HG02798 (cell line): Measurements from ENCODE around the gene LAMA2.
"Not testable (repeated sequence)": the region's sequence is repeated elsewhere in the genome, so short reads cannot be mapped to it uniquely, and the experiment has no call there.

Experiments
- ATAC-seq: cut with Tn5 transposase; IDR thresholded peaks from one replicate; pipeline ENCODE4 v1.9.1; 2021; ENCODE audit warnings: mild to moderate bottlenecking; ENCODE audit not compliant: unreplicated experiment, poor library complexity

Gene LAMA2

DNA sequence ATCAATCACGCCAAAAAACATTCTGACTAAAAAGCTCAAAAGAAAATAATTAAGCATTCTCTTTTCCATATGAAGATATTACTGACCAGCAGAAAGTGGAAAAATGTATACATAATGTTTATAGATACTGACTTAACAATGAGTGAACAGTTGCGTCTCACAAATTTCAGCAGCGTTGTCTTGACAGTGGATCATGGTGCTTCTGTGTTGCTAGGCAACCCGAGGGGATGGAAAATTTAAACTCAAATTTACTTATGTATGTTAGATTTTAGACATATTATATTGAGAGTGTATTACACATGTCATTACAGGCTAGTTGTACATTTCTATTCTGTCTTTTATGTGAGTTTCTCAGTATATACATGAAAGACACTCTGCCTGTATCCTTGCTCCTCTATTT, 110.2 kb downstream of the LAMA2 start:
- ATAC-seq: no peak

DNA sequence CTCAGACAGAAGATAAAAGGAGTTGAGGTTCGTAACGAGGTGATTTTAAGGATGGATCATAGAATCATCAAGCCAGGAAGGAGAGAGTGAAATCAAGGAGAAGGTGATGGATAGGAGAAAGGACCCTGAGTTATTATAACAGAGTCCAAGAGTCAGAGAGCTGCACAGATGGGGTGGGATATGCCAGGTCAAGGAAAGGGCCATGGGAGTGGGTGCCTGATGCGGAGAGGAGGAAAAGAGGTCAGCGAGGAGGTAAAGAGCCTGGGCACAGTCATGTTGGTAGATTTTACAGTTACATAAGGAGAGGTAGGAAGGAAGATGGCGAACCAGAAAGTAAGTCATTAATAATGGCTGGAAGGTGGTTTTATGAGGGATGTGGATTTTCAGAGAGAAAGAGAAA, 114.9 kb downstream of the LAMA2 start:
- no peak for ATAC-seq

DNA sequence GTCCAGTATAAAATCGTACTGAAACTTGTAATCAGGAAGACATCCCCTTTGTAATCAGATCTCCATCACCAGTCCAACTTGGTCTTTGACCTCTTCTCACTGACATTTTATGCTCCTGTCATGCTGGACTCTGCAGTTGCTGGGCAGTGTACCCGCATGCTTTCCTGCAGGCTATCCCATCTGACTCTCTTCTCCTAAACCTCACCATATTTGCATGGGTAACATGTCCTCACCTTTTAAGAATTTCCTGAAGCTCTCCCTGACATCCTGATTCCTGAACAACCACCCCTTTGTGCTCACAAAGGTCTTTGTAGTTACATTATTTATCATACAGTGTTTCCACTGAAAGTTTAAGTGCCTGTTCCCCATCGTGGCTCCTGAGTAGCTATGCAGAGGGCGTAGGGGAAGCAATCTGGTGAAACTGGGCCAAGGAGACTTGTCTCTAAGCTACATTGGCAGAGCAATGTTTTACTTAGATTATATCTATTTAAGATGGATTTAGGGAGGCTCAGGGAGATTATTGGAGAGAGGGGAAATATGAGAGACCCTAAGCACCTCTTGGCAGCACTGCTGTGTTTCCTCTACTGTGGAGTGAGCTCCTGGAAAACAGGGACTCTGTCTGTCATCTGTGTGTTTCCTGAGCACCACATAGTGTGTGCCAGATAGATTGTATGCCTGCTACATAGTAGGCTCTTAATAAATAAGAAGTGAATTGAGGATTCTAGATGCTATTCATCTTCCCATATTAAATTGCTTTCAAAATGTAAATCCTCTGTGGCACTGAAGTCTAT, 124.0 kb downstream of the LAMA2 start:
- ATAC-seq: no peak

DNA sequence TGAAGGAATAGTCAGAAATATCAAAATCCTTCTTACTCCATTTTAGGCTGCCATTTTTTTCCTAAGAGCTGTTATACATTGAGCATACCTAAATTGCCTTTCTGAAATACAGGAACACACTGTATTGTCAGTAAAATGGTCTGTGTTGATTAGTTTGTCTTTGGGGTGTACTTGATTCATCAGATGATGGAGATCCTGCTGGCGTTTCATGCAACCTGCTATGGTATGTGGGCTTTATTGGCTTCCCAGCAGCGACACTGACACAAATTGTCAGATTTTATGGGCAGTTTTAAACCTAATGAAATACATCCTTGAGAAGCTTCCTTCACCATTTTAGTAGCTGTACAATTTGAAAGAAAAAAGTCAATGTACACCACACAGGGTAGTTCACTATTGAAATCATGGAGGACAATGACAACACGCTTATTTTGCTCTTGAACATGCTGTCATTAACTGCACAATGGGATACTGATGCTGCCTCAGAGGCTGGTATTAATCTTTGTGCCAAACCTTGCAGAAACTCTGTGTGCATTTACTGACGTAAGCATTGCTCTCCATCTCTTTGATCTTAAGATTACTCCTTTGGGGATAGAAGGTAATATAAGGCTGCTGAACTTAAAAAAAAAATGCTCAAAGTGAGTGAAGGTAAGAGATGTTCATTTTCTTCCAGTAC, 124.9 kb downstream of the LAMA2 start:
- ATAC-seq: no peak

DNA sequence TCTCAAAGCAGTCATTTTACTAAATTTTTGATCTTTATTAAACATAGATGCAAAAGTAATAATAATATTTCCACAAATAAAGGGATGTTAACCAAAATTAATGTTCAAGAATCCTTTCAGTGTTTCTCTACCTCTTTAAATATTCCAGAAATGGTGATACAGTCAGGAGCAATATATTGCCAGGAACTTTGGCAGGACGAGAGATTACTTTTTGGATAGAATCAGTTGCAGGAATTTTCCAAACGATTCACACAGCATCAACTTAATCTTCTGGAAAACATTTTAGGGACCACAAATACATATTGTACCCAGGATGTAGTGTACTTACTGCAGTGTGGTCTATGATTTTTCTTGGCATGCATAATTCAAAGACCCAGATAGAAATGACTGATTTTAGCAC, 125.7 kb downstream of the LAMA2 start:
- no peak for ATAC-seq

DNA sequence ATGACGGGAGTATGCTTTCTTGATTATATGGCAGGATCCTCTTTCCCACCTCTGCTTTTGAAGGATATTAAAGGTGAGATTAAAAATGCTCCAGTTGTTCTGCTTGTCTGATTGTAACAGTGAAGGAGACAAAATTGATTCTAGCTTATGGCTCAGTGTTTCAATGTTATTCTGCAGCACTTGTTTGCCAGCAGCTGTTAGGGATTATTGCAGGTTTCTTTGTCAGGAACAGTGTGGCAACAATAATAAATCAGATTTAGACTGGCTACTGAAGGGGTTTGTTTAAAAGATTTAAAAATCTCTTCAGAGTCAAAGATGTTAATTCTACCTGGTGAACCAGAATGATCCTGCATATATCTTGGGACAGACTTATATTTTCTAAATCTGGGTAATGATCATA, 126.9 kb downstream of the LAMA2 start:
- no peak for ATAC-seq

DNA sequence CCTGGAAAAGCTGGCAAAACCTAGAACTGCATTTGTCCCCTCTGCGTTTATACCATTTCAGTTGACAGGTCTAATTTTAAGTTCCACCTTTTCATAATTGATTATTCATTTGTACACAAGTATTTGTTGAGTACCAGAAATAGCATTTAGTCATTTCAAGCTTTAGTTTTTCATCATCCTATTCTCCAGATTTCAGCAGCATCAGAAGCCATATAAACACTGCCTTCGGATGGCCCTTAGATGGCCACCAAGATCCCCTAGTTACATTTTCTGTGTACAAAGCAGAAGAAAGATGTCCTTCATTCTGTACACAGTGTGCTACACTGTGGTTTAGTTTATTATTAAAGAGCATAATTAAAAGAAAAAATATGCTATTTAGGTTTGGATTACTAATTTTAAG, 131.4 kb downstream of the LAMA2 start:
- no peak for ATAC-seq

DNA sequence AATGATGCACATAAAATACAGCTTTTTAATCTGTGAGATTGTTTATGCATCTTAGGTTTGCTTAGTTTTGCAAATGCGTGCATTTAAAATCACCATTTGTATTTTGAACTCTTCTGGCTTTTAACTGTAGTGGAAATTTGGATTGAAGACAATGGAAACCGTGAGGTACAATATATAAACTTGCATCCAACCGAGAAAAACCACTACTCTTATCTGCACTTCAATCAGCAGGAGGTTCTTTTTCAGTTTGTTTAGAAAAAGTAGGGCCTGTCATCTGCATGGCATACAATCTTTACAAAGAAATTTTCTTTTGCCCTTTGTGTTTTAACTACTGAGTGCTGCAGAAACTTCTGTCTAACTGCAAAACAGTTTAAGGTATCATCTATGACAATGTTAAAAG, 132.8 kb downstream of the LAMA2 start:
- no peak for ATAC-seq

DNA sequence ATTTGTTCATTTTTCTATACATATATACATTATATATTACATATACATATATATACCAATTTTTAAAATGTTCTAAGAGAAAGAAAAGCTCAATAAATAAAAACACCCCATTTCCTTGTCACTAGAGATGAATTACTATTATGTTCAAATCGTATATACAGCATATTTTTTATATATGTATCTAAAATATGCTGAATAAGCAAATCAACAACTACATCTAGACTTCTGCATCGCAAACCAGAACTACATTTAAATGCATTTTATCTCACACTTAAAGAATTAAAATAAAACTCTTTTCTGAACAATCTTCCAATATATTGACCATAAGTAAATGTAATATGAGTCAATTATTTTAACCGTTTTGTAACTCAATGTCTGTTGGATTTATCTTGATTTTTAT, 133.9 kb downstream of the LAMA2 start:
- ATAC-seq: no peak

DNA sequence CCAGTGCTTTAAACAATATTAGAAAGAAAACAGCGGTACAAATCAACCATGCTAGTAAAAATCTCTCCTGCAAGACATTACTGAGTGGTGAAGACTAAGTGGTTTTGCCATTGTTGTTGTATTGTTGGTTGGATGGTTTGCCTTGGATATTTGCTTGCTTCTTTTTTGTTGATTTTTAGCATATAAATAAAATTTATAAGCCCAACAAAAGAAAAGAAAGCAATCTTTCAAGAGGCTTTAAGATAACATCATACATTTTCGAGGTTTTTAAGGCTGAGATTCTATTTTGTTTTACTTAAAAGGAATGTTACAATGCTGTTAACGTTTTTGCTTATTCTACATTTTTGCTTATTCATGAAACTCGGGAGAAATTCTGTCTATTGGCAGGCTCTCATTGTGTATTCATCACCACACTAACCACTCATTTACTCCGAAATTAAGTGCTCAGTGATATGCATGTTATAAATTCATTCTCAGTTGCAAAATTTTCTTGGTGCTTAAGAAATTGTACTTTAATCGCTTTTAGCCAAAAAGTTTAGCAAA, 139.1 kb downstream of the LAMA2 start:
- ATAC-seq: no peak

DNA sequence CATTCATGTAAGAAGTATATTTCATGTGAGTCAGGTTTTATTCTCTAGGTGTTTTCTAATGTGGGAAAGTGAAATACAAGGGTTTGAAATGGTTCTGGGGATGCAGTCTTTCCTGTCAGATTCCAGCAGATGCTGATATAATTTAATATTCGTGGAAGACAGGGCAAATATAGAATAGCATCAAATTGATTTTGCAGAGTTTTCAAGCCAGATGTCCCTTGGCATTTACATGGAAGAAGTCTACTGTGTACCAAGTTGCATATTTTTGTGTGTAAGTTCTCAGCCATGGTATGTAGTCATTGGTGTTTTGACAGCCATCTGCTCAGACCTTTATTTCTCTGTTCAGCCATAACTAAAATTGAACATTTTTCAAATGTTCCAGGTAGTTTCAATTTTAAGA, 143.7 kb downstream of the LAMA2 start:
- no peak for ATAC-seq

DNA sequence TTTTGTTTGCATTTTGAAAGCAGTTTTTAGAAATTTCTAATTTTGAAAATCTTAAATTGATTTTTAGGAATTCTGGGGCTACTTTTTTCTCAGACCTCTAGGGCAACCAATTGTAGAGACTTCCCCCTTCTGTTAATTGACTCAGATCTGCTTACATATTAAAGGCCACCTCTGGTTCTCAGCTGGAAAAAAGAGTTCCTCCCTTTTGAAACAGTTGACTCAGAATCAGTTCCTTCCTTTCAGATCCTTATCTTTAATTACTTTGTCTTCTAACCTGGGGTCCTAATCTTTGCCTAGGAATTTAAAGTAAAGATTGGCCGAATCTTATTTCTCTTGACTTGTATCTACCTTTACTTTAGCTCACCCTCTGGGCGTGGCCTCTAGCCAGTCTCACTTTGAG, 146.8 kb downstream of the LAMA2 start:
- ATAC-seq: no peak

DNA sequence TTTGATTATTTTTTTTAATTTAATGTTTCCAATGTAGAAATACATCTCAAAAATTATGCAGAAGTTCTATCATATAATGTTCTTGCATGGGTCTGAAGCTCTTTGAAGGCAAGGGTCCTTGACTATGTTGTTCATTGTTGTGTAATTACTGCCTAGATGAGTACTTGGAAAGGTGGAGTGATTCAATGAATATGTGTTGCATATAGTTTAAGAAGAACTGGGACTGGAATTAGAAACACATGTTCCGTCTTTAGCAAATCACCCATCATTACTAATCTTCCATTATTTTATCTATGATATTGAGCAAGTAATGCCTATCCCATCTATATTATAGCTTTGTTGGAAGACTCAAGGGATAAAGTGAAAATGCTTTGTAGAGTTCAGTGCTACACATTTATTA, 147.3 kb downstream of the LAMA2 start:
- no peak for ATAC-seq

DNA sequence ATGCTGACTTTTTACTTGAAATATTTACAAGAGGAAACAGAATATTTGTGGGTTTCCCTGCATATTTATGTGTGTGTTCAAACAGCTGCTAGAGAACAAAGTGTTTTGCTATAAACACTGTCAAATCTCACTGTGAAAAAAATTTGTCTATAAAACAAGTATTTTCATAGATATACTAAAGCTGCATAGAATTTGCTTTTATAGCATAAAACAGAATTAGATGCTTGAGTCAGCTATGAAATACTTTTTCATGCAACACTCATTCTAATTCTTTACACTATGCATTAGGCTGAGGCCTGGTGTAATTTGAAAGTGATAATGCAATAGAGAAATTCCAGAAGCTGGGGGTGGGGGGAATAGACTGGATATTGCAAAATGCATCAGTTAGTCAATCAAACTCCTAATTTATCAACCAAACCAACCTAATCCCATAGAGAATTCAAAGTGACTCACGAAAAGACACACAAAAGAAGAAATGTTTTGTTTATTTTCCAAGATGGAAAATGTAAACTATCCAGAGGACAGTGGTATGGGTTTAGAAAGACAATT, 148.2 kb downstream of the LAMA2 start:
- ATAC-seq: no peak

DNA sequence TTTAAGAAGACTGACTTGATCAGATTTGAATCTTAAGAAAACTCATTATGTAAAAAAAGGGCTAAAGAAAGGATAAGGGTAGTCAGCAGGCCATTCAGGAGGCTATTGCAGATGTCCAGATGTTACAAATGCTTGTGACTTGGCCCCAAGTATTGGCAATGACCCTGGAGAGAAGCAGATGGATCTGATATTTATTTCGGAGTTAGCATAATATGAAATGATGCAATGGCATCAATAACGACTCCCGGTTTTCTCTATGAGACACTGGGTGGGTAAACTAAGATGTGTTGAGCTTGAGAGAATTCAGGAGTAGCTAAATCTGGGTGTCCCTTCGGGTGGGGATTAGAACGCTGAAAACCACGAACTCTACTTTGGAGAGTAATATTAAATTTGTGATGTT, 149.7 kb downstream of the LAMA2 start:
- no peak for ATAC-seq

DNA sequence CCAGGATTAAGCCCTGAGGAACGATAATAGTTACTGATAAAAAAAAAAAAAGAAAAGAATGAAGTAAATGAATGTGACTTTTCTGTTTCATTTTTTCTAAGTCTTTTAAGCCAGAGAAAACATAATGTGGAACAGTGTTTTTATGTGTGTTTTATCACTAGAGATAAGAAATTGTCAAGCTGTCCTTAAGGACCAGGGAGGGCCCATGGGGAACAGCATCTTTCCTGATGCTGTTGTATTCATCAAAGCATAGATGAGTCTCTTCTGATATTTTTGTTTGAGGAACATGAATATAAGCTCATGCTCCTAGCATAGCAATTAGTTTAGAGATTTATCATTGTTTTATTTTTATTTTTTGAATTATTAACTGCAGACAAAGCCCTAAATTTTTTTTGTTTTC, 150.2 kb downstream of the LAMA2 start:
- no peak for ATAC-seq

DNA sequence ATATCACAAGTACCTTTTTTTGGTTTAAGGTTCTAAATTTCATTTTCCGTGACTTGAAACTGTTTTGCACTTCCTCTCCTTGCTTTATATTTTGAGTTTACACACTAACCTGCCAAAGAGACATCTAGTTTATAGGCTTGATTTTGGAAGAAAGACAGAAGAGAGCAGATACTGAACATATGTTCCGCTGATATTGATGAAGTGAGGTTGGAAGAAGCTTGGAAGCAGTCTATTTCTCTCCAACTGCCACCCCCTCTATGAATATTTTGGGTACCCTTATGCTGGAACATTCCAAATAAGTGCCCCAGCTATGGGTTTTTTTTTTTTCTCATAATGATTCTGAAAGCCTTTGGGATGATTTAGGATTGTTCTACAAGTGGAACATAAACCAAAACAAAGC, 150.6 kb downstream of the LAMA2 start:
- no peak for ATAC-seq

DNA sequence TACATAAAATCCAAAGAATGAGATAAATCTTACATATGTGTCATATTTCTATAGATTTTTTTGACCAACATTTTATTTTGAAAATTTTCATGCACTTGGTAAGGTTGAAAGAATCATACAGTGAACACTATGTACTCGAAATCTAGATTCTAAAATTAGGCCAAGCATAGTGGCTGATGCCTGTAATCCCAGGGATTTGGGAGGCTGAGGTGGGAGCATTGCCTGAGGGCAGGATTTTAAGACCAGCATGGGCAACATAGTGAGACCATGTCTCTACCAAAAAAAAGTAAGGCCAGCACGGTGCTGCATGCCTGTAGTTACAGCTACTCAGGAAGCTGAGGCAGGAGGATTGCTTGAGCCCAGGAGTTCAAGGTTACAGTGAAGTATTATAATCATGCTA, 158.6 kb downstream of the LAMA2 start:
- ATAC-seq: no peak

DNA sequence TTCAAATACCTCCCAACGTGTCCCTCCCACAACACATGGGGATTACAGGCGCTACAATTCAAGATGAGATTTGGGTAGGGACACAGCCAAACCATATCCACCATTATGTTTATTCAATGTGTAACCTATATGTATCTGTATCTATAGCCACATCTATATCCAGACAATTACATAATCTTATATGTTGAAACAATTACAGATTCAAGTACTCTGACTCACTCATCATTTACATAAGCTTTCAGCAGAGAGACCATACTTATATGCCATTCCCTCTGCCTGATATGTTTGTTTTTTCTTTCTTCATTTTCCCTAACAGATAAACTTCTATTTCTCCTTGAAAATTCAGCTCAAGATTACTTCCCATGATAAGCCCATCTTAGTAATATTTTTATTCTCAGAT, 163.6 kb downstream of the LAMA2 start:
- ATAC-seq: no peak

DNA sequence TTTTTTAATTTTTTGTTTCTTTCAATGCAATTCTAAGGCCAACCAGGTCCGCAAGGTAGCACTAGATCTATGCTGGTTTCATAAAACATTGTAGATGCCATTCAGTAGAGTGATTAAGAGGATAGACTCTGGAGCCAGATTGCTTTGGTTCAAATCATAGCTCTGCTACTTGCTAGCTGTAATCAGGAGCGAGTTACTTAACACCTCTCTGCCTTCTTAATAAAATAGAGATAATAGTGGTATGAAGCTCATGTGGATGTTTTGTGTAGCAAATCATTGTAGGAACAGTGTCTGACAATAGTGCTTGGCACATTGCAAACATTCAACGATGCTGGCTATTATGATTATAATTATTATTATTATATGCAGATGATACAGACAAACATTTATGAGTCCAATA, 164.9 kb downstream of the LAMA2 start:
- no peak for ATAC-seq

DNA sequence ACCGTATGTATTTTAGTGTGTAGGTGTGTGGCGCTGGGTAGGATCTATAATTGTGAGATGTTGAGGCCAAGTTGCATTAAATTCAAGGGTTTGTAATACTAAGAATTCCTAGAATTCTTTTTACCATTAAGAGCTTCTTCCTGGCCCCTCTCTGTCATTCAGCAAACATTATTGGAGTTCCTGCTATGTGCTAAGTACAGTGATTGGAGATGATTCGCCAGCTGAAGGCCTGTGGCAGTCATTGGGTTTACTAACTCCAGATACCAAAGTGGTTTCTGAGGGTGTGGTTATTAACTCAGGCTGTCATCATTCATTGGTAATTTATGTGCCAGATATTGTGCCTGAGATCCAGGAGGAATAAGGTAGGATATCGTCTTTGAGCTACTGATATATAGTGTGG, 167.1 kb downstream of the LAMA2 start:
- ATAC-seq: no peak

DNA sequence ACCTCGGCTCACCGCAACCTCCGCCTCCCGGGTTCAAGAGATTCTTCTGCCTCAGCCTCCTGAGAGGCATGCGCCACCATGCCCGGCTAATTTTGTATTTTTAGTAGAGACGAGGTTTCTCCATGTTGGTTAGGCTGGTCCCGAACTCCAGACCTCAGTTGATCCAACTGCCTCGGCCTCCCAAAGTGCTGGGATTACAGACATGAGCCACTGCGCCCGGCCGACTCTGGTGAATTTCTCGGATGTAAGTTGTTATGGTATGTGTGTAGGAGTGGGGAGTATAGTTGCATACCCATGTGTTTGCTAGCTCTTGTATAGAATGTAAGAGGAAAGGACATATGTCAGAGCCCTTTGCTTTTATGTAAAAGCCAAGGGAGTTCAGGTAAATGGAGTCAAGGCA, 170.2 kb downstream of the LAMA2 start:
- ATAC-seq: not testable (repeated sequence)
